ENCODE results near the gene TNP2.

GRCh38 chr16:11233727-11234376, 35.3 kb downstream of the TNP2 start:
- TF ChIP-seq REST (IDR thresholded peaks at IDR 0.05; ENCODE audit: insufficient read depth in 1 of 2, low read depth in 2 of 2, low read length in 1 of 2) (no peak), SIN3A (IDR thresholded peaks at IDR 0.05; ENCODE audit: borderline replicate concordance, insufficient read depth, low read depth, low read length) (no peak)

Data from Panc1 (cell line).